Fibroblast of villous mesenchyme (primary cell): ENCODE data around the gene TMEM191B. TPM values are rescaled to one million over a fixed set of nuclear protein-coding genes. Genes with fewer than 3 reads are reported as not detected.
A peak's percentile ranks its signal among the peaks of the same experiment; 100 is the strongest.
"Not testable (repeated sequence)": the region's sequence is repeated elsewhere in the genome, so short reads cannot be mapped to it uniquely, and the experiment has no call there.

Source experiments
- DNase-seq: peaks from one replicate; pipeline ENCODE4 v3.0.0-alpha.2; 2010; ENCODE audit warnings: low read depth
- H3K4me3 ChIP-seq: 2 replicates; pipeline ENCODE4 v1.5.1; 2011; ENCODE audit warnings: low read depth, mild to moderate bottlenecking, low read length
- total RNA-seq: library from RNA; depleted of rRNA; stranded (reverse); fragments of >200 nt; gene quantifications from 2 replicates; pipeline ENCODE4 v1.2.3, GENCODE V29; 2012

TMEM191B gene
- 1.3 and 2.3 TPM in 2 replicates for total RNA-seq

DNA sequence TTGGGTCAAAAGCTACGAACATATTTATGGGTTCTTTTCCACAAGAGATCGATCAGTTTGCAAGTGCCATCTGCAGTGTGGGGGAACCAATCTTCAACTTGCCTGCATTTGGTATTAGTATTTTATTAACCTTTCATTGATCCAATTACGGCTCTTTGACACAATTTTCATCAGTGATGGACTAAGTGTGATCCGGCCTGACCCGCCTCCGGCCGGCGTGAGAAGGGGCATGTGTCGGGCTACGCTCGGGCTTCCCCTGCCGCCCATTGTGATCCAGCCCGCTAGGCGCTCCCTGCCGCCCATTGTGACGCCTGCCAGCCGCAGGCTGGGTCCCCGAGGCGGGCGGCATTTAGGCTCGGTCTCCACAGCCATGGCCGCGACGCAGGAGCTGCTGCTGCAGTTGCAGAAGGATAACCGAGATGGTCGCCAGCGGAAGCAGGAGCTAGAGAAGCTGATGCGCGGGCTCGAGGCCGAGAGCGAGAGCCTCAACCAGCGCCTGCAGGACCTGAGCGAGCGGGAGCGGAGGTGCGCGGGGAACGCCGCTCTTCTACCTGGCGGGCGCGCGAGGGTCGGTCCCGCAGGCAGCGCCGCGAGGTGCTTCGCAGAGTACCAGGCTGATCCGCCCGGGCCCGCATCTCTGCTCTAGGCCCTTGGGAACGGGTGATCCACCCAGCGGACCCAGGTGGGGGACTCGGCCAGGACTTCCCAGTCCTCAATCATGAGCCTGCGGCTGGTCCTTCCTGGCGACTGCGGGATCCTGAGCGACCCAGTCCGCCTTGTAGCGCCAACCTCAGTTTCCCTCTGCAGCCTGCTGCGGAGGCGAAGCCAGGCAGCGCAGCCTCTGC is at the start of gene TMEM191B:
Gene TMEM191B, plus strand, starts transcription at position 51 of the 845 bp plus-strand sequence. Its CDS starts 179 bp downstream, at position 230.
- DNase-seq: not testable (repeated sequence)
- peak within 1 kb of the TSS; percentile 52 for H3K4me3 ChIP-seq

- H3K4me3 ChIP-seq, DNase-seq: not testable (repeated sequence)
Measured at GRCh38 chr22:18496227-18496626, 31.4 kb upstream of the TMEM191B start.

- DNase-seq, H3K4me3 ChIP-seq: not testable (repeated sequence)
Measured at GRCh38 chr22:18511327-18511726, 16.3 kb upstream of the TMEM191B start.

DNA sequence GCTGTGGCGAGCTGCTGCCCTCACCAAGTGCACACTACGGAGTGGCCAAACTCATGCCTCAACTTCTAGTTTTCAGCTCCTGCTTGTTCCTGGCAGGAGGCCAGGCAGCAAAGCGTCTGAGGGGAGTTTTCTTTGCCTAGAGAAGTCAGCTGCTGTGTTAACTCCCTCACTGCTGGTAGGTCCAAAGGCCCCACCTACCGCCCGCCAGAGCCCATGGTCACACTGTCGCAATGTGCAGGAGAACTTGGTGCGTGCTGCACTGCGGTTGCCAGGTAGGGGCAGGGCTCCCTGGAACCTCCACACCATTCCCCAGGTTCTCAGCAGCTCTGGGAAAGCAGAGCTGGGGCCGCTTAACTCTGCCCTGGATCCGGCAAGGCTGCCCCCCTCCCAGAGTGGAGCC is 15.2 kb upstream of the TMEM191B start:
- not testable (repeated sequence) for DNase-seq, H3K4me3 ChIP-seq

DNA sequence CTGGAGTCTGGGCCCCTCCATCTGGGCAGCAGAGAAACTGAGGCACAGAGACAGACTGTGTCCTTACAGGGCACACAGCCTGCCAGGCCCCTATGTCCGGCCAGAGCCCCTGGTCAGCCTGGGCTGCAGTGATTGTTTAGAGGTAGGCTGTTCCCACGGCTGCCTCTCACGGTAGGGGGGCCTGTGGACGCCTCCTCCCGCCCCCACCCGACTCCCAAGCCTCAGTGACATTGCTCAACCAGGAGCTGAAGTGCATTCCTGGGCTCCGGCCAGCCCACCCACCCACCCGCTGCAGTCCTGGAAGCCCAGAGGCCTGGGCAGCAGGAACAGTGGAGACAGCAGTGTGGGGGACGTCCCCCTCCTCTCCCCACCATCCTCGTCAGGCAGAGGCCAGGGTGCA is 14.1 kb upstream of the TMEM191B start:
- DNase-seq, H3K4me3 ChIP-seq: not testable (repeated sequence)

GRCh38 chr22:18518061-18518460 is 9.5 kb upstream of the TMEM191B start, which contains the start of gene GGTLC3:
Gene GGTLC3, minus strand, starts transcription at chr22:18518161. Its CDS starts 264 bp downstream, at chr22:18517897.
- not testable (repeated sequence) for DNase-seq, H3K4me3 ChIP-seq

- not testable (repeated sequence) for DNase-seq, H3K4me3 ChIP-seq
Measured at GRCh38 chr22:18522762-18523161, 4.8 kb upstream of the TMEM191B start.

DNA sequence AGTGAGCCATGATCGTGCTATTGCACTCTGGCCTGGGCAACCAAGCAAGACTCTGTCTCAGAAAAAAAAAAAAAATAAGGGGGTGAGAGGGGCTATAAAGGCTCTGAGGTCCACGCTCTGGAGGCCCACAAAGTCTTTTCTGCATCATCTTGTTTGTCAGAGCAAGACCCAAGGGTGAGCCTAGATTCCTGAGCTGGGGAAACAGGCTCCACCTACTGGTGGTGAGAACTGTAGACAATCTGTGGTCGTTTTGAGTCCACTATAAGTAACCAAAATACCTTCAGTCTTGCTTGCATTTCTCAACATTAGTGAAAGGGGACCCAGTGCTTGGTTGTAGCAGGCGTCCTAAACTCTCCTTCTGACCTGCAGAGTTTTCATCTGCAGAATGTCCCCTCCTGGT is 4.3 kb upstream of the TMEM191B start:
- not testable (repeated sequence) for H3K4me3 ChIP-seq, DNase-seq

- DNase-seq: peak; percentile 92
- H3K4me3 ChIP-seq: peak overlapping the region; percentile 52
Measured at GRCh38 chr22:18528597-18529415, 1.2 kb downstream of the TMEM191B start.

DNA sequence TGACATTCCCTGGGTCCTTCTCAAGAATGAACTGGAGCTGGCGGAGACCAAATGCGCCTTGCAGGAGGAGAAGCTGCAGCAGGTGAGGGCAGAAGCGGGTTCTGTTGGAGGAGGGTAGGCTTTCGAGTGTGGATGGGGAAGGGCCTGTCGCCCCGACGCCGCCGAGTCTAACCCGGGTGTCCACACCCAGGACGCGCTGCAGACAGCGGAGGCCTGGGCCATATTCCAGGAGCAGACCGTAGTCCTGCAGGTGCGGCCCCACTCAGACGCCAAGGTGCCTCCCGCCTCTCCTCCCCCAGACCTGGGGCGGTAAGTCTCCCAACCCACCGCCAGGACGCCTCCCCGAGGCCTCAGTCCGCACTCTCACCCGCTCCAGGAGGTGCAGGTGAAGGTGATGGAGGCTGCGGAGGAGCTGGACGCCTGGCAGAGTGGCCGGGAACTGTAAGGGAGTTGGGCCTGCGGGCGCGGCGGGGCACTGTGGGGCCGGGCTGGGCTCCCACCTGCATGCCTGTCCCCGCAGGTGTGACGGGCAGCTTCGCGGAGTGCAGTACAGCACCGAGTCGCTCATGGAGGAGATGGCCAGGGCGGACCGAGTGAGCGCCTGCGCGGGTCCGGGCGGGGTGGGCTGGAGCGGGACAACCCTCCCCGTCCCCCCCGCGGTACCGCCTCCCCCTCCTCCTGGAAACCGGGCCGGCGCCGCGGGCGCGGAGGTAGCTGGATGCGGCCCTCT is 2.0 kb downstream of the TMEM191B start:
- not testable (repeated sequence) for DNase-seq, H3K4me3 ChIP-seq

GRCh38 chr22:18533633-18534032 is 6.0 kb downstream of the TMEM191B start:
- not testable (repeated sequence) for H3K4me3 ChIP-seq, DNase-seq

GRCh38 chr22:18534315-18534714 is 6.7 kb downstream of the TMEM191B start:
- DNase-seq, H3K4me3 ChIP-seq: not testable (repeated sequence)

- not testable (repeated sequence) for DNase-seq
Measured at GRCh38 chr22:18539994-18540393, 12.4 kb downstream of the TMEM191B start.

DNA sequence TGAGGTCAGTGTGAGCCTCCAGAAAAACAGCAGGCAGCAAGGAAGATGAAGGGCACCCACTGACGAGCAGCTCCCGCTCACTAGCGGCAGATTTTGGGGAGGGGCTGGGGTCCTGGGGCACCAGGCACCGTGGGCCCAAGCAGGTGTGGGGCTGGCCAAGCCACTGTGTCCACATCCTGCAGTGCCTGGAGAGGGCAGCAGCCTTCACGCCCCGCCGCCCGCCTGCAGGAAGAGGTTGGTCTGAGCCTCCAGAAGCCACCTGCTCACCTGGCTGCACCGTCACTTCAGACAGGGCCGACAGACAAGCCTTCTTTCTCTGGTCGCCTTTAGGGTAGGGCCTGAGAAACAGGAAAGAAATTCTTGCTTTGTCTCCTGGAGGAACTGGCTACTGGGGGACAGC is 15.8 kb downstream of the TMEM191B start:
- H3K4me3 ChIP-seq, DNase-seq: not testable (repeated sequence)

More at GRCh38 chr22:18539994-18540393, 12.4 kb downstream of the TMEM191B start:
- not testable (repeated sequence) for H3K4me3 ChIP-seq

- not testable (repeated sequence) for DNase-seq, H3K4me3 ChIP-seq
Measured at GRCh38 chr22:18544615-18545014, 17.0 kb downstream of the TMEM191B start.

GRCh38 chr22:18549458-18550179 is 22.0 kb downstream of the TMEM191B start:
- not testable (repeated sequence) for DNase-seq, H3K4me3 ChIP-seq

GRCh38 chr22:18551046-18551445 is 23.4 kb downstream of the TMEM191B start:
- not testable (repeated sequence) for DNase-seq, H3K4me3 ChIP-seq
